H1 (cell line): ENCODE data around the gene INSYN2A. TPM values are rescaled to one million over a fixed set of nuclear protein-coding genes. Genes with fewer than 3 reads are reported as not detected.

Source experiments
- CTCF ChIA-PET: fragments of 300-600 bp; sonication (Branson Sonifier 250); formaldehyde crosslinking; loops from one replicate; lab custom pipeline; 2021; ENCODE audit not compliant: partially characterized antibody; lab: Charles Lee
- POLR2A ChIA-PET: fragments of 300-600 bp; sonication (Branson Sonifier 250); formaldehyde crosslinking; loops from one replicate; lab custom pipeline; 2021; ENCODE audit warnings: inconsistent platforms; ENCODE audit not compliant: partially characterized antibody; lab: Charles Lee
- DNase-seq, 2 experiments: peaks; one replicate each; pipeline versions ENCODE4 v3.0.0 to v3.0.0-alpha.2; 2010 to 2022; ENCODE audit warnings: low spot score in 2 of 2, low read depth in 1 of 2, mixed read lengths in 1 of 2
- FAIRE-seq: peaks from 2 replicates; lab custom pipeline; 2011; peaks lifted over from hg19 to GRCh38; lab: Jason Lieb, UNC
- H2AFZ ChIP-seq: 2 replicates; pipeline ENCODE4 v1.8.1; 2012; ENCODE audit warnings: low read length, inconsistent platforms
- H2AK5ac ChIP-seq: 2 replicates; pipeline ENCODE4 v1.6.1; 2013; ENCODE audit warnings: low read depth, low read length
- H2BK120ac ChIP-seq: replicated peaks from 2 replicates; pipeline ENCODE3; 2013; ENCODE audit warnings: low read depth, low read length, inconsistent platforms
- H2BK12ac ChIP-seq: 2 replicates; pipeline ENCODE4 v1.6.1; 2013; ENCODE audit warnings: low read depth, low read length
- H2BK15ac ChIP-seq: 2 replicates; pipeline ENCODE4 v1.6.1; 2013; ENCODE audit warnings: low read length
- H2BK20ac ChIP-seq: 2 replicates; pipeline ENCODE4 v1.6.1; 2013; ENCODE audit warnings: low read length
- H2BK5ac ChIP-seq: 2 replicates; pipeline ENCODE4 v1.6.1; 2013; ENCODE audit warnings: low read depth, low read length
- H3K14ac ChIP-seq: 2 replicates; pipeline ENCODE4 v1.6.1; 2013; ENCODE audit warnings: inconsistent platforms; ENCODE audit not compliant: insufficient read length
- H3K18ac ChIP-seq: 2 replicates; pipeline ENCODE4 v1.6.1; 2013; ENCODE audit warnings: low read length; ENCODE audit errors: extremely low read depth
- H3K23ac ChIP-seq: 2 replicates; pipeline ENCODE4 v1.6.1; 2013; ENCODE audit warnings: inconsistent platforms; ENCODE audit not compliant: insufficient read length
- H3K23me2 ChIP-seq: 2 replicates; pipeline ENCODE4 v1.6.1; 2013; ENCODE audit warnings: low read depth, low read length
- H3K27ac ChIP-seq: 2 replicates; pipeline ENCODE4 v1.6.1; 2011; ENCODE audit warnings: low read depth, low read length, inconsistent platforms
- H3K27me3 ChIP-seq, 4 experiments: replicated peaks in 1 of 4; 1 replicate in 1 of 4; 2 replicates in 3 of 4; pipeline versions ENCODE4 v1.6.1 to v1.8.1; 2011 to 2013; ENCODE audit warnings: low read length in 3 of 4, mild to moderate bottlenecking in 3 of 4, inconsistent platforms in 2 of 4, mixed read lengths in 2 of 4, moderate library complexity in 1 of 4; ENCODE audit not compliant: control insufficient read depth in 3 of 4, insufficient read depth in 3 of 4; ENCODE audit errors: extremely low read depth in 1 of 4
- H3K36me3 ChIP-seq, 4 experiments: 2 replicates each; pipeline versions ENCODE4 v1.6.1 to v1.8.1; 2011 to 2013; ENCODE audit warnings: mild to moderate bottlenecking in 4 of 4, low read length in 3 of 4, moderate library complexity in 2 of 4, control low read depth in 1 of 4, inconsistent platforms in 1 of 4; ENCODE audit not compliant: insufficient read depth in 4 of 4, control insufficient read depth in 2 of 4
- H3K4ac ChIP-seq: replicated peaks from 2 replicates; pipeline ENCODE3; 2013; ENCODE audit warnings: low read length, low read depth, mixed read lengths, inconsistent platforms; ENCODE audit not compliant: insufficient read length
- H3K4me1 ChIP-seq, 4 experiments: replicated peaks in 1 of 4; 1 replicate in 1 of 4; 2 replicates in 3 of 4; pipeline versions ENCODE4 v1.6.1 to v1.8.1; 2011 to 2013; ENCODE audit warnings: low read length in 3 of 4, inconsistent platforms in 2 of 4, mixed read lengths in 1 of 4; ENCODE audit not compliant: insufficient read depth in 4 of 4, control insufficient read depth in 3 of 4
- H3K4me2 ChIP-seq, 2 experiments: 2 replicates each; pipeline versions ENCODE4 v1.6.1 to v1.8.1; 2011 to 2013; ENCODE audit warnings: low read depth in 2 of 2, low read length in 2 of 2, control low read depth in 1 of 2, inconsistent platforms in 1 of 2, mild to moderate bottlenecking in 1 of 2; ENCODE audit not compliant: insufficient read depth in 1 of 2
- H3K4me3 ChIP-seq, 4 experiments: fragments of 200-600, 300-600 bp in 1 of 4; sonication (generic), shearing (Covaris generic), sonication (Bioruptor Twin) in 1 of 4; 2 replicates each; pipeline versions ENCODE4 v1.5.1 to v1.8.1; 2011 to 2016; ENCODE audit warnings: low read length in 4 of 4, low read depth in 3 of 4, control low read depth in 2 of 4, inconsistent platforms in 2 of 4, mild to moderate bottlenecking in 2 of 4, mixed read lengths in 1 of 4, moderate library complexity in 1 of 4; ENCODE audit not compliant: insufficient read depth in 2 of 4; ENCODE audit errors: extremely low read depth in 1 of 4
- H3K56ac ChIP-seq: replicated peaks from 2 replicates; pipeline ENCODE3; 2013; ENCODE audit warnings: low read depth, mild to moderate bottlenecking, mixed read lengths, low read length, inconsistent platforms; ENCODE audit not compliant: insufficient read length
- H3K79me1 ChIP-seq: 2 replicates; pipeline ENCODE4 v1.6.1; 2013; ENCODE audit warnings: low read depth, low read length, control low read depth
- H3K79me2 ChIP-seq, 2 experiments: 2 replicates each; pipeline versions ENCODE4 v1.6.1 to v1.8.1; 2012 to 2013; ENCODE audit warnings: low read length in 2 of 2, mild to moderate bottlenecking in 2 of 2, inconsistent platforms in 1 of 2; ENCODE audit not compliant: insufficient read depth in 2 of 2, control insufficient read depth in 1 of 2
- H3K9ac ChIP-seq, 4 experiments: replicated peaks in 1 of 4; 1 replicate in 1 of 4; 2 replicates in 3 of 4; pipeline versions ENCODE4 v1.6.1 to v1.8.1; 2011 to 2013; ENCODE audit warnings: low read depth in 3 of 4, low read length in 3 of 4, control low read depth in 2 of 4, mild to moderate bottlenecking in 2 of 4, moderate library complexity in 2 of 4, inconsistent platforms in 1 of 4; ENCODE audit errors: extremely low read depth in 1 of 4
- H3K9me3 ChIP-seq, 2 experiments: 2 replicates each; pipeline versions ENCODE4 v1.6.1 to v1.8.1; 2012 to 2013; ENCODE audit warnings: mild to moderate bottlenecking in 2 of 2, moderate library complexity in 2 of 2, control low read depth in 1 of 2, inconsistent platforms in 1 of 2, low read depth in 1 of 2, low read length in 1 of 2, mixed read lengths in 1 of 2; ENCODE audit not compliant: insufficient read depth in 2 of 2
- H4K20me1 ChIP-seq, 2 experiments: replicated peaks in 1 of 2; 2 replicates each; pipeline versions ENCODE3 to v1.8.1; 2011 to 2013; ENCODE audit warnings: inconsistent platforms in 2 of 2, low read length in 2 of 2, mild to moderate bottlenecking in 1 of 2; ENCODE audit not compliant: insufficient read depth in 2 of 2, control insufficient read depth in 1 of 2
- H4K5ac ChIP-seq: 2 replicates; pipeline ENCODE4 v1.6.1; 2013; ENCODE audit warnings: low read length, low read depth, mixed read lengths, inconsistent platforms; ENCODE audit not compliant: insufficient read length
- H4K8ac ChIP-seq: 2 replicates; pipeline ENCODE4 v1.8.0; 2013; ENCODE audit warnings: mild to moderate bottlenecking, moderate library complexity, low read length, inconsistent platforms; ENCODE audit not compliant: insufficient read depth; ENCODE audit errors: extremely low read depth
- H4K91ac ChIP-seq: replicated peaks from 2 replicates; pipeline ENCODE3; 2013; ENCODE audit warnings: low read length, mixed read lengths, inconsistent platforms; ENCODE audit not compliant: insufficient read length
- CBX5 ChIP-seq: fragments of 300-800, 300-1000 bp; sonication (generic); IDR thresholded peaks from 2 replicates; pipeline ENCODE4 v1.7.1; 2016; ENCODE audit warnings: antibody characterized with exemption, low read length, low read depth
- CBX8 ChIP-seq: fragments of 300-800, 300-1000 bp; sonication (generic); IDR thresholded peaks from 2 replicates; pipeline ENCODE4 v1.7.1; 2016; ENCODE audit warnings: low read depth, low read length, borderline replicate concordance
- CHD1 ChIP-seq: IDR thresholded peaks from 2 replicates; pipeline ENCODE4 v1.6.1; 2012; ENCODE audit warnings: low read depth, low read length, improper control_type of control experiment
- SAP30 ChIP-seq: fragments of 300-600 bp; sonication (generic); IDR thresholded peaks from 2 replicates; pipeline ENCODE4 v1.7.1; 2012; ENCODE audit warnings: low read length, moderate library complexity, mild to moderate bottlenecking, inconsistent platforms; ENCODE audit not compliant: insufficient read depth, insufficient replicate concordance
- SIX5 ChIP-seq: IDR thresholded peaks from 2 replicates; pipeline ENCODE4 v1.6.1; 2011; ENCODE audit warnings: mild to moderate bottlenecking, low read depth, low read length
- WGBS, 2 experiments: shearing (Covaris generic) in 1 of 2; methylation state at CpG; one replicate each; pipeline versions ENCODE4 v1.1.6 to v1.1.7; 2013 to 2015; ENCODE audit warnings: low lambda C conversion rate in 2 of 2, mixed read lengths in 2 of 2, inconsistent platforms in 1 of 2, low coverage in 1 of 2, missing lambda C conversion rate in 1 of 2; ENCODE audit not compliant: insufficient replicate concordance in 2 of 2, insufficient coverage in 1 of 2, insufficient read length in 1 of 2; ENCODE audit errors: extremely low coverage in 1 of 2, missing lambda C conversion rate in 1 of 2; 5-methylcytosine and 5-hydroxymethylcytosine counted together
- polyA plus RNA-seq, 7 experiments: library from polyadenylated mRNA; depleted of rRNA in 3 of 7; stranded (reverse) in 5 of 7; unstranded in 2 of 7; fragments of >200 nt in 5 of 7; fragments of 200-250 nt in 2 of 7; gene quantifications; 1 replicate in 5 of 7; 2 replicates in 1 of 7; 4 replicates in 1 of 7; pipeline versions ENCODE4 v1.2.1 to v1.2.3, GENCODE V29; 2011 to 2013; ENCODE audit warnings: missing spikeins in 2 of 7, mixed read lengths in 2 of 7
- total RNA-seq: library from RNA; stranded (reverse); fragmentation: NEBNext Ultra II Directional; extraction: Animal tissue kit (Norgen Biotek cat#: 25700); gene quantifications from 2 replicates; pipeline ENCODE4 v1.2.1, GENCODE V29; 2021

Gene INSYN2A
- total and polyA plus RNA-seq, 2 of the 8 experiments (the other 6 are each of a cell fraction or from before 2014, with no cell fraction given): 0.11 to 0.19 TPM

DNA sequence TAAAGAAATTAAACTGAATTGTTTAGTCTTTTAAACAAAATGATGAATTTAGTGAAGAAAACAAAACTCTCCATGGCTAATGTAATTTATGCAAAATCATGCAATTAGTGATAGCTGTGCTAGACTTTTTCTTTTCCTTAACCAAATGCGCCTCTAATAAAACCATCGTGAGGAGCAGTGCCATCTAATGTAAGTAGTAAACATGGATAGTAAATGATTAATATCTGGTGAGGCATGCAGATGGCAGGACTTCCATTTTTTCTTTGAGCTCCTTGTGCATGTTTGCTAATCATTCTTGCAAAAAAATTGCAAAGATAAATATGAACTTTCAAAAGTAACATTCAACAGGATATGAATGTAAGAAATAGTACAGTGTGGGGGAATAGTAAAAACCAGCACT is 2.3 kb downstream of the INSYN2A start:
- H2BK120ac ChIP-seq: no peak overlapping the region
- FAIRE-seq (no peak), DNase-seq (no peak)
- H4K8ac ChIP-seq: no peak overlapping the region
- no peak overlapping the region for H2AFZ ChIP-seq
- no peak overlapping the region for H3K4me3 ChIP-seq
- 83% methylated on average over 2 of the region's 2 CpGs; no CpG with 5 or more reads in 1 of the 2 experiments for WGBS, 2 experiments
- H3K56ac ChIP-seq: no peak overlapping the region
- peaks cover 3 to 9% (median 7%) of the 10 kb centered on the region in 4 experiments; a peak in 5 of 7 replicates for H3K4me1 ChIP-seq
- POLR2A ChIA-PET: no interaction called here
- H2BK20ac ChIP-seq: no peak overlapping the region
- H3K79me1 ChIP-seq: no peaks in the 10 kb centered on the region
- peaks cover 13% of the 10 kb centered on the region; the same call in 1 of the 2 replicates for H3K23me2 ChIP-seq
- no peak overlapping the region for H3K27ac ChIP-seq
- no peak overlapping the region for H4K5ac ChIP-seq
- TF ChIP-seq CBX8 (no peak), CHD1 (no peak), SIX5 (no peak), CBX5 (no peak), SAP30 (no peak)
- H3K9ac ChIP-seq: no peak overlapping the region
- H3K4me2 ChIP-seq: peak overlapping the region; percentile 93 to 97; a peak in 2 of 4 replicates
- H2BK15ac ChIP-seq: no peak overlapping the region
- H3K23ac ChIP-seq: peak overlapping the region; percentile 60
- H3K36me3 ChIP-seq: no peaks in the 10 kb centered on the region
- CTCF ChIA-PET: interaction anchor here (0.7 to 1.3 kb wide), 8 partner anchors 15 to 1130 kb away, joined by 3 to 4 read pairs (median 3); no protein-coding TSS in a partner anchor
- no peaks in the 10 kb centered on the region for H3K9me3 ChIP-seq
- H4K20me1 ChIP-seq: peaks cover 11 to 13% of the 10 kb centered on the region in 2 experiments
- no peak overlapping the region for H2BK5ac ChIP-seq
- H3K14ac ChIP-seq: no peak overlapping the region
- no peak overlapping the region for H2BK12ac ChIP-seq
- H3K27me3 ChIP-seq: peaks cover 0 to 34% (median 17%) of the 10 kb centered on the region in 4 experiments; a peak in 6 of 7 replicates
- no peaks in the 10 kb centered on the region for H3K79me2 ChIP-seq
- H2AK5ac ChIP-seq: no peak overlapping the region
- H4K91ac ChIP-seq: no peak overlapping the region
- no peak overlapping the region for H3K4ac ChIP-seq
- H3K18ac ChIP-seq: no peak overlapping the region
